GM06990 (cell line): ENCODE results near the gene ALPK3.

Experiments
- DNase-seq: peaks from one replicate; pipeline ENCODE4 v3.0.0-alpha.2; 2011; ENCODE audit not compliant: insufficient read length; ENCODE audit errors: extremely low read depth
- H3K27me3 ChIP-seq: replicated peaks from 2 replicates; pipeline ENCODE4 v1.6.0; 2011; ENCODE audit warnings: low read length; ENCODE audit not compliant: control insufficient read depth, insufficient read depth
- H3K36me3 ChIP-seq: 2 replicates; pipeline ENCODE4 v1.5.1; 2011; ENCODE audit warnings: low read length; ENCODE audit not compliant: control insufficient read depth, insufficient read depth
- H3K4me3 ChIP-seq: replicated peaks from 2 replicates; pipeline ENCODE4 v1.5.1; 2011; ENCODE audit warnings: low read depth, mild to moderate bottlenecking, control low read depth, low read length
- CTCF ChIP-seq: IDR thresholded peaks from 2 replicates; pipeline ENCODE4 v1.5.1; 2011; ENCODE audit warnings: low read length, control low read depth, mild to moderate bottlenecking, inconsistent platforms; ENCODE audit not compliant: insufficient read depth, poor library complexity, severe bottlenecking

The ALPK3 gene

GRCh38 chr15:84780492-84780891 is 36.7 kb upstream of the ALPK3 start:
- Histone ChIP-seq H3K4me3 (no peak overlapping the region), H3K27me3 (no peaks in the 10 kb centered on the region), H3K36me3 (peaks cover 25% of the 10 kb centered on the region)
- TF ChIP-seq CTCF: no peak
- no peak for DNase-seq

- H3K36me3 ChIP-seq: peaks cover 25% of the 10 kb centered on the region
- H3K4me3 ChIP-seq: no peak overlapping the region
- DNase-seq: no peak
- no peak for TF ChIP-seq CTCF
- no peaks in the 10 kb centered on the region for H3K27me3 ChIP-seq
These were observed 35.7 kb upstream of the ALPK3 start for GRCh38 chr15:84781495-84781894.

GRCh38 chr15:84782346-84782745 is 34.8 kb upstream of the ALPK3 start:
- no peak overlapping the region for H3K4me3 ChIP-seq
- DNase-seq: no peak
- peaks cover 27% of the 10 kb centered on the region for H3K36me3 ChIP-seq
- no peaks in the 10 kb centered on the region for H3K27me3 ChIP-seq
- TF ChIP-seq CTCF: no peak

GRCh38 chr15:84783493-84784251 is 33.5 kb upstream of the ALPK3 start:
- no peaks in the 10 kb centered on the region for H3K27me3 ChIP-seq
- peaks cover 26% of the 10 kb centered on the region for H3K36me3 ChIP-seq
- DNase-seq: no peak
- no peak overlapping the region for H3K4me3 ChIP-seq
- peak; percentile 0 for TF ChIP-seq CTCF

- Histone ChIP-seq H3K4me3 (no peak overlapping the region), H3K27me3 (no peaks in the 10 kb centered on the region), H3K36me3 (peaks cover 26% of the 10 kb centered on the region)
- no peak for DNase-seq
- no peak for TF ChIP-seq CTCF
These were observed 32.9 kb upstream of the ALPK3 start for GRCh38 chr15:84784262-84784661.
